ENCODE measurements around the gene TM9SF2. TPM values are rescaled to one million over a fixed set of nuclear protein-coding genes. Genes with fewer than 3 reads are reported as not detected.
A peak's percentile ranks its signal among the peaks of the same experiment; 100 is the strongest.

TM9SF2 gene
- total RNA-seq, 1 donor from 2014 or later = 84.3 TPM

GRCh38 chr13:99523838-99524237, 22.6 kb downstream of the TM9SF2 start:
- no peak for ATAC-seq
- intact Hi-C loops (cut with DNase I) = no loop called here
- DNase-seq (ENCODE audit: low spot score) = no peak

- intact Hi-C loops (cut with DNase I) = no loop called here
- DNase-seq (ENCODE audit: low spot score) = no peak
- no peak for ATAC-seq
Observed at GRCh38 chr13:99525967-99526366, 24.7 kb downstream of the TM9SF2 start.

- intact Hi-C loops (cut with DNase I) = no loop called here
- ATAC-seq = no peak
- DNase-seq (ENCODE audit: low spot score) = no peak
Observed at GRCh38 chr13:99526549-99526948, 25.3 kb downstream of the TM9SF2 start.

- ATAC-seq = no peak
- no peak for DNase-seq (ENCODE audit: low spot score)
- intact Hi-C loops (cut with DNase I) = no loop called here
Observed at GRCh38 chr13:99527301-99527700, 26.0 kb downstream of the TM9SF2 start.

GRCh38 chr13:99528547-99528946, 27.3 kb downstream of the TM9SF2 start:
- DNase-seq (ENCODE audit: low spot score) (no peak), ATAC-seq (no peak)

GRCh38 chr13:99536023-99536422, 34.8 kb downstream of the TM9SF2 start:
- intact Hi-C loops (cut with DNase I) = no loop called here
- DNase-seq (ENCODE audit: low spot score) = no peak
- ATAC-seq = no peak

More at GRCh38 chr13:99528547-99528946, 27.3 kb downstream of the TM9SF2 start:
- intact Hi-C loops (cut with DNase I) = no loop called here

GRCh38 chr13:99540530-99540929, 39.3 kb downstream of the TM9SF2 start:
- intact Hi-C loops (cut with DNase I) = no loop called here
- ATAC-seq = no peak
- no peak for DNase-seq (ENCODE audit: low spot score)

- intact Hi-C loops (cut with DNase I) = no loop called here
- ATAC-seq (peak; percentile 64), DNase-seq (ENCODE audit: low spot score) (no peak)
Observed at GRCh38 chr13:99542788-99543406, 41.6 kb downstream of the TM9SF2 start.

- no peak for DNase-seq (ENCODE audit: low spot score)
- ATAC-seq = no peak
- intact Hi-C loops (cut with DNase I) = no loop called here
Observed at GRCh38 chr13:99545361-99545760, 44.1 kb downstream of the TM9SF2 start.

- ATAC-seq = no peak
- intact Hi-C loops (cut with DNase I) = no loop called here
- no peak for DNase-seq (ENCODE audit: low spot score)
Observed at GRCh38 chr13:99545979-99546378, 44.7 kb downstream of the TM9SF2 start.

- DNase-seq (ENCODE audit: low spot score) (no peak), ATAC-seq (no peak)
- intact Hi-C loops (cut with DNase I) = no loop called here
Observed at GRCh38 chr13:99546878-99547277, 45.6 kb downstream of the TM9SF2 start.

- intact Hi-C loops (cut with DNase I) = no loop called here
- DNase-seq (ENCODE audit: low spot score) = no peak
- no peak for ATAC-seq
Observed at GRCh38 chr13:99548448-99548847, 47.2 kb downstream of the TM9SF2 start.

- no peak for ATAC-seq
- no peak for DNase-seq (ENCODE audit: low spot score)
- intact Hi-C loops (cut with DNase I) = no loop called here
Observed at GRCh38 chr13:99553033-99553432, 51.8 kb downstream of the TM9SF2 start.

- ATAC-seq = no peak
- intact Hi-C loops (cut with DNase I) = no loop called here
- DNase-seq (ENCODE audit: low spot score) = no peak
Observed at GRCh38 chr13:99555149-99555548, 53.9 kb downstream of the TM9SF2 start.

- DNase-seq (ENCODE audit: low spot score) = no peak
- no peak for ATAC-seq
- intact Hi-C loops (cut with DNase I) = no loop called here
Observed at GRCh38 chr13:99556867-99557443, 55.7 kb downstream of the TM9SF2 start.

- ATAC-seq = no peak
- intact Hi-C loops (cut with DNase I) = no loop called here
- no peak for DNase-seq (ENCODE audit: low spot score)
Observed at GRCh38 chr13:99558570-99559180, 57.4 kb downstream of the TM9SF2 start.

GRCh38 chr13:99559560-99559959, 58.3 kb downstream of the TM9SF2 start:
- intact Hi-C loops (cut with DNase I) = no loop called here
- ATAC-seq = no peak
- DNase-seq (ENCODE audit: low spot score) = no peak

- ATAC-seq = no peak
- intact Hi-C loops (cut with DNase I) = no loop called here
- no peak for DNase-seq (ENCODE audit: low spot score)
Observed at GRCh38 chr13:99563404-99563803, 62.1 kb downstream of the TM9SF2 start.

GRCh38 chr13:99564386-99564785, 63.1 kb downstream of the TM9SF2 start:
- intact Hi-C loops (cut with DNase I) = no loop called here
- DNase-seq (ENCODE audit: low spot score) (no peak), ATAC-seq (no peak)

- ATAC-seq (no peak), DNase-seq (ENCODE audit: low spot score) (no peak)
- intact Hi-C loops (cut with DNase I) = no loop called here
Observed at GRCh38 chr13:99565478-99566124, 64.3 kb downstream of the TM9SF2 start.

All from sciatic nerve (tissue), 2 donors.